ENCODE data around the gene PIP5K1B.

Gene PIP5K1B

DNA sequence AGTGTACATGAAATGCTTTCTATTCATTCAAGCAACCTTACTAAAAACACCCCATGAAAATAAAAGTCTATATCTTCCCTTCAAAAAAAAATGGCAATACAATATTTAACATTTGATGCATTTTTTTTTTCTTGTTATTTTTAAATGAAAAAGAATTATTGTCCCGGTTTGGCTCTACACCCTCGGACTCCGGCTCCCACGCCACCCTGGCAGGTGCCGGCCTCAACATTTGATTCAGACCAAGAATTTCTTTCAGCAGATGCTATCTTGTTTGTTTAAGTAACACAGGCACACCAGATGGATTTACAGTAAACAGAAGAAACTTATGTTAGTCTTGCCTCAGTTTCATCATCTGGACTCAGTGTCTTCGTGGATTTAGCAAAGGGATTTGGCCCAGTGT, 162.0 kb downstream of the PIP5K1B start:
- H3K4me3 ChIP-seq (ENCODE audit: low read depth, low read length), result no peak overlapping the region
- TF ChIP-seq, protein P1, sequence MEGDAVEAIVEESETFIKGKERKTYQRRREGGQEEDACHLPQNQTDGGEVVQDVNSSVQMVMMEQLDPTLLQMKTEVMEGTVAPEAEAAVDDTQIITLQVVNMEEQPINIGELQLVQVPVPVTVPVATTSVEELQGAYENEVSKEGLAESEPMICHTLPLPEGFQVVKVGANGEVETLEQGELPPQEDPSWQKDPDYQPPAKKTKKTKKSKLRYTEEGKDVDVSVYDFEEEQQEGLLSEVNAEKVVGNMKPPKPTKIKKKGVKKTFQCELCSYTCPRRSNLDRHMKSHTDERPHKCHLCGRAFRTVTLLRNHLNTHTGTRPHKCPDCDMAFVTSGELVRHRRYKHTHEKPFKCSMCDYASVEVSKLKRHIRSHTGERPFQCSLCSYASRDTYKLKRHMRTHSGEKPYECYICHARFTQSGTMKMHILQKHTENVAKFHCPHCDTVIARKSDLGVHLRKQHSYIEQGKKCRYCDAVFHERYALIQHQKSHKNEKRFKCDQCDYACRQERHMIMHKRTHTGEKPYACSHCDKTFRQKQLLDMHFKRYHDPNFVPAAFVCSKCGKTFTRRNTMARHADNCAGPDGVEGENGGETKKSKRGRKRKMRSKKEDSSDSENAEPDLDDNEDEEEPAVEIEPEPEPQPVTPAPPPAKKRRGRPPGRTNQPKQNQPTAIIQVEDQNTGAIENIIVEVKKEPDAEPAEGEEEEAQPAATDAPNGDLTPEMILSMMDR (IDR thresholded peaks at IDR 0.05; ENCODE audit: low read depth, low read length), result no peak

DNA sequence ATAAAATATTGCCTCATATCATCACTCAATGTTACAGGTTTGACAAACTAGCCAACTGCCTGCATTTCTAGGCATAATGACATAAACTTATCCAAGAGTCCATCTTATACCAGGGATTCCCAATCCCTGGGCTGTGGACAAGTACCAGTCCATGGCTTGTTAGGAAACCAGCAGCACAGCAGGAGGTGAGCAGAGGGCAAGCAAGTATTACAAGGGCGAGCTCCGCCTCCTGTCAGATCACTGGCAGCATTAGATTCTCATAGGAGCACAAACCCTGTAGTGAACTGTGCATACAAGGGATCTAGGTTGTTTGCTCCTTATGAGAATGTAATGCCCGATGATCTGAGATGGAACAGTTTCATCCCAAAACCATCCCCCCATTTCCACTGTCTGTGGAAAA, 164.0 kb downstream of the PIP5K1B start:
- no peak overlapping the region for H3K4me3 ChIP-seq (ENCODE audit: low read depth, low read length)
- TF ChIP-seq, protein P1 (IDR thresholded peaks at IDR 0.05; ENCODE audit: low read depth, low read length), result no peak

DNA sequence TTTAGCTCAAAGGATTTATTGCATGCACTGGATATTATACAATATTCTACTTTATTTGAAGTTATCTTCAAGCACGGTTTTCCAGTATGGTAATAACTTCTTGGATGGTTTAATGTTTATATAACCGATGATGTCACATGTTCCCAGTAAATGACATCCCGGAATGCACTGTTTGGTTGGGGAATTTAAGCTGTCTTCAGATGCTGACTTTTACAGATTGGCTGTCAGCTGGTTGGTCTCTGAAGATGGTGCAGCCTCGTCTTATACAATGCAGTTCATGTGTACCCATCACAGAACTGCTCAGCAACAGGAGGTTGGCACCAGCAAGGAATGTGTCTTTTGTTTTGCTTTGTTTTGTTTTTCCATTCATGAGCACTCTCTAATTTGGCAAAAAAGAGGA, 165.0 kb downstream of the PIP5K1B start:
- TF ChIP-seq, protein P1 (IDR thresholded peaks at IDR 0.05; ENCODE audit: low read depth, low read length), result no peak
- no peak overlapping the region for H3K4me3 ChIP-seq (ENCODE audit: low read depth, low read length)

DNA sequence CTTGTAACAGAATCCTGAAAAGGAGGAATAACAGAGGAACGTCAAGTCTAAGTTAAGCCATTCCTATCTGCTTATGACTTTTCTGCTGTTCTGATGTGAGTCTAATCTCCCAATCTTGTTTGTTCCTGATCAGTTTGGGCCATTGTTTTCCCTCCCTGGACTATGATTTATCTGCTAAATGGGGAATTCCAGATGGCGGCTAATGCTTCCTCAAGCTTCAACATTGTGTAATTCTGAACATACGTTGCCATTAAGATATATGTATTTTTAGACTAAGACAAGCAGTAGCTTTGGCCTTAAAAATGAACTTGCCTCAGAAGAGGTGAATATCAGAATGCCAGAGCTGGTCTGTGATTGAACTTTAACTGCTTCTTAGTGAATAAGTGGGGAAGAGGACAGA, 166.2 kb downstream of the PIP5K1B start:
- TF ChIP-seq, protein P1 (IDR thresholded peaks at IDR 0.05; ENCODE audit: low read depth, low read length), result no peak

DNA sequence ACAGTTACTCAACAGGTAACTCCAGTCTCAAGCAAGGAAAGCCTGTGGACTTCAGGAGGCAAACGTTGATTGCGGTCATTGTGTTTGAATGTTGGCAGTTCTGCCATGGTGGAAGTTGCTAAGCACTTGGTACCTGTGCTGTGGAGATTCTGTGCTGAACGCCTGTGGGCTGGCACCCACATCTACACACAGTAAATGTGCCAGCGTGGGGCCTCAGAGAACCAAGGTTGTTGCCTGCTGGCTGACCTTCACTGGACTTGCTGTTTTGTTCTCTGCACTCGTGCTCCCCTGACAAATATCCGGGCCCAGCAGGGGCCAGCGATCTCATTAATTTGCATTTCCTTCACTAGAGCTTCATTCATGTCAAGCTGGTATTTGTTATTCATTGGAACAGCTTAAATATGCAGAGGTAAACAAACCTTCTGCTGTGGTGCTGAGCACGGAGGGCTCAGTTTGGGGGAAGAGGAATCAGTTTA, 167.0 kb downstream of the PIP5K1B start:
- H3K4me3 ChIP-seq (ENCODE audit: low read depth, low read length), result no peak overlapping the region
- TF ChIP-seq, protein P1 (IDR thresholded peaks at IDR 0.05; ENCODE audit: low read depth, low read length), result no peak

More for the DNA sequence above, 166.2 kb downstream of the PIP5K1B start:
- no peak overlapping the region for H3K4me3 ChIP-seq (ENCODE audit: low read depth, low read length)

DNA sequence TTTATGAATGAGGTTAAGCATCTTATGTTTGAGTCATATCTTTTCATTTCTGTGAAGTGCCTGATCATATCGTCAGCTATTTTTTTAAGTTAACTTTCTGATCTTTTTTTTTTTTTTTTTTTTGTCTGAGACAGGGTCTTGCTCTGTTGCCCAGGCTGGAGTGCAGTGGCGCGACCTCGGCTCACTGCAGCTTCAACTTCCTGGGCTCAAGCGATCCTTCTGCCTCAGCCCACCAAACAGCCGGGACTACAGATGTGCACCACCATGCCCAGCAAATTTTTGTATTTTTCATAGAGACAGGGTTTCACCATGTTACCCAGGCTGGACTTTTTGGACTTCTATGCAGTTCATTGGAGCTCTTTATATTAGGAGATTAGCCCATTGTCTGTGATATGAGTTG, 168.1 kb downstream of the PIP5K1B start:
- TF ChIP-seq, protein P1 (IDR thresholded peaks at IDR 0.05; ENCODE audit: low read depth, low read length), result no peak
- no peak overlapping the region for H3K4me3 ChIP-seq (ENCODE audit: low read depth, low read length)

DNA sequence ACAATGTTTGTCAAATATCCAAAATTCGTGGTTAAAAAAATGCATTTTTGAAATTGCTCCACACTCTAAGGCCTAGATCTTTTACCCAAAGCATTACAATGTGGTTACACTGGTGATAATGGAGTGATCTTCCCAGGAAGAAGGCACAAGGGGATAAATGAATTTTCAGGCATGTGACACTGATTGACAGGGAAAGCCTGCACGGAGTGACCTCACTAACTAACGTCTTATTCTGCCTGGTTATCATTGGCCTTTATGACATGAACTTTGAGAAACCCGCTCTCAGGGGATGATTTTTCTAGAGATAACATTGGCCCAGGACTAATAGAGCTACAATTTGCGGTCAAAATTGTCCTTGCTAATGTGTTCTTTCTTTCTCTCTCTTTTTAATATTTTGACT, 171.2 kb downstream of the PIP5K1B start:
- TF ChIP-seq, protein P1 (IDR thresholded peaks at IDR 0.05; ENCODE audit: low read depth, low read length), result no peak
- no peak overlapping the region for H3K4me3 ChIP-seq (ENCODE audit: low read depth, low read length)
